ENCODE data around the gene PIK3C3.
"Not testable (repeated sequence)": the region's sequence is repeated elsewhere in the genome, so short reads cannot be mapped to it uniquely, and the experiment has no call there.

The PIK3C3 gene

DNA sequence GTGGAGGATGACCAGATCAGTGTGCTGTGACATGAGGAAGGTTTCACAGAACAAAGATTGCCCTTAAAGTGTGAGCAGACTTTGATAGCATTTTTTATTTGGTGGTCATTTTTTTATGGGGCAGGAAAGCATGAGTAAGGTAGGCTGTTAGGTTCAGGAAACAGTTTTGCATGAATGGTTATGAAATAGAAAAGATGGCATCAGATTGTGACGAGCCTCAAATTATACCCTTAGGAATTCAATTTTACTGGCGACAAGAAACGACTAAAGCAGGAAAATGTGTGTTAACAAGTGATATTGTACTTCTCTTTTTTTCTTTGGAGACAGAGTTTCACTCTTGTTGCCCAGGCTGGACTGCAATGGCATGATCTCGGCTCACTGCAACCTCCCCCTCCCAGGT is 44.7 kb downstream of the PIK3C3 start:
- Histone ChIP-seq H3K27me3 (ENCODE audit: insufficient read depth, low read depth) (no peaks in the 10 kb centered on the region), H3K9ac (no peak overlapping the region), H2AFZ (ENCODE audit: low read depth) (no peak overlapping the region), H3K4me1 (ENCODE audit: low read depth, poor library complexity, severe bottlenecking) (peaks cover 20% of the 10 kb centered on the region), H3K79me2 (ENCODE audit: insufficient read depth, low read depth) (no peaks in the 10 kb centered on the region), H3K4me2 (no peak overlapping the region), H3K4me3 (IDR thresholded peaks at IDR 0.05; ENCODE audit: insufficient read depth, low read depth, low read length) (no peak overlapping the region), H3K27ac (no peak overlapping the region), H3K36me3 (ENCODE audit: insufficient read depth) (no peaks in the 10 kb centered on the region), H4K20me1 (ENCODE audit: insufficient read depth) (no peaks in the 10 kb centered on the region)
- TF ChIP-seq, protein P1, sequence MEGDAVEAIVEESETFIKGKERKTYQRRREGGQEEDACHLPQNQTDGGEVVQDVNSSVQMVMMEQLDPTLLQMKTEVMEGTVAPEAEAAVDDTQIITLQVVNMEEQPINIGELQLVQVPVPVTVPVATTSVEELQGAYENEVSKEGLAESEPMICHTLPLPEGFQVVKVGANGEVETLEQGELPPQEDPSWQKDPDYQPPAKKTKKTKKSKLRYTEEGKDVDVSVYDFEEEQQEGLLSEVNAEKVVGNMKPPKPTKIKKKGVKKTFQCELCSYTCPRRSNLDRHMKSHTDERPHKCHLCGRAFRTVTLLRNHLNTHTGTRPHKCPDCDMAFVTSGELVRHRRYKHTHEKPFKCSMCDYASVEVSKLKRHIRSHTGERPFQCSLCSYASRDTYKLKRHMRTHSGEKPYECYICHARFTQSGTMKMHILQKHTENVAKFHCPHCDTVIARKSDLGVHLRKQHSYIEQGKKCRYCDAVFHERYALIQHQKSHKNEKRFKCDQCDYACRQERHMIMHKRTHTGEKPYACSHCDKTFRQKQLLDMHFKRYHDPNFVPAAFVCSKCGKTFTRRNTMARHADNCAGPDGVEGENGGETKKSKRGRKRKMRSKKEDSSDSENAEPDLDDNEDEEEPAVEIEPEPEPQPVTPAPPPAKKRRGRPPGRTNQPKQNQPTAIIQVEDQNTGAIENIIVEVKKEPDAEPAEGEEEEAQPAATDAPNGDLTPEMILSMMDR (conservative IDR thresholded peaks at IDR 0.05; ENCODE audit: low read depth, low read length): no peak

DNA sequence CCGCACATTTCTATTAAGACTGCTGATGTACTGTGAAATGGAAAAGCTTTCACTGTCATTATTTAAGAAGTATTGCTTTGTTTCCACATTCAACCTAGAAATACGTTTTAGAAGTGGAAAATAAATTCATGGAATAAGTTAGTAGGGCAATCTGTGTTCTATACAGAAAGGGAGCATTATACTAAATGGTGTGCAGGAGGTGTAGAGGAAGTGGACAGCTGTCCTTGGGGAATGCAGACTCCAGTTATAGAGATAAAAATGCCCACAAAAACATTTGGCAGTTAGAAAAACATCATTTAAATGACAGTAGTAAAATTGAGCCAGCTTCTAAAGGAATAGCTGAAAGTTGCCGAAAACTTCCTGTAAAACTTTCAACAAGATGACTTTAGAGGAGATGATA is 46.8 kb downstream of the PIK3C3 start:
- Histone ChIP-seq H4K20me1 (ENCODE audit: insufficient read depth) (no peaks in the 10 kb centered on the region), H3K4me1 (ENCODE audit: low read depth, poor library complexity, severe bottlenecking) (peaks cover 11% of the 10 kb centered on the region), H3K79me2 (ENCODE audit: insufficient read depth, low read depth) (no peaks in the 10 kb centered on the region), H3K27ac (no peak overlapping the region), H2AFZ (ENCODE audit: low read depth) (no peak overlapping the region), H3K27me3 (ENCODE audit: insufficient read depth, low read depth) (no peaks in the 10 kb centered on the region), H3K4me2 (no peak overlapping the region), H3K4me3 (IDR thresholded peaks at IDR 0.05; ENCODE audit: insufficient read depth, low read depth, low read length) (no peak overlapping the region), H3K9ac (no peak overlapping the region), H3K36me3 (ENCODE audit: insufficient read depth) (no peaks in the 10 kb centered on the region)
- TF ChIP-seq, protein P1 (conservative IDR thresholded peaks at IDR 0.05; ENCODE audit: low read depth, low read length): no peak

DNA sequence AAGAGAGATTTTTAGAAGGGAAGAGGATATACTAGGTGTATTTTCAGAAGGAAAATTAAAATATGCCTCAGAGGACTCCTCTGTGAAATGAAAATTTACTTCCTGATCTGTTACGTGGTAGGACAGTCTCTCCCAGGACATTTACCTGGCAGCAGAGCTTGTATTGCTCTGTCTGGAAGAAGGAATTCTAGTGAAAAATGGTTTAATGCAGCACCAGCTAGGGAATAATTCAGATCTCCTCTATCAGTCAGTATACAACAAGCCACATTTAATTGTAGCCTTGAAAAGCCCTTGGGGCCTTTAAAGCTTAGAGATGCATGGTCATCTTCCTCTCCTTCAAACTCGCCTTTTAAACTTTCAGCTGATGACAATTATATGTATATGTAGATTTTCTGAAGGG is 49.6 kb downstream of the PIK3C3 start:
- Histone ChIP-seq H3K4me2 (no peak overlapping the region), H3K4me3 (IDR thresholded peaks at IDR 0.05; ENCODE audit: insufficient read depth, low read depth, low read length) (no peak overlapping the region), H3K4me1 (ENCODE audit: low read depth, poor library complexity, severe bottlenecking) (peaks cover 14% of the 10 kb centered on the region), H3K27ac (no peak overlapping the region), H3K27me3 (ENCODE audit: insufficient read depth, low read depth) (no peaks in the 10 kb centered on the region), H4K20me1 (ENCODE audit: insufficient read depth) (no peaks in the 10 kb centered on the region), H2AFZ (ENCODE audit: low read depth) (no peak overlapping the region), H3K36me3 (ENCODE audit: insufficient read depth) (no peaks in the 10 kb centered on the region), H3K9ac (no peak overlapping the region), H3K79me2 (ENCODE audit: insufficient read depth, low read depth) (no peaks in the 10 kb centered on the region)
- TF ChIP-seq, protein P1 (conservative IDR thresholded peaks at IDR 0.05; ENCODE audit: low read depth, low read length): no peak

DNA sequence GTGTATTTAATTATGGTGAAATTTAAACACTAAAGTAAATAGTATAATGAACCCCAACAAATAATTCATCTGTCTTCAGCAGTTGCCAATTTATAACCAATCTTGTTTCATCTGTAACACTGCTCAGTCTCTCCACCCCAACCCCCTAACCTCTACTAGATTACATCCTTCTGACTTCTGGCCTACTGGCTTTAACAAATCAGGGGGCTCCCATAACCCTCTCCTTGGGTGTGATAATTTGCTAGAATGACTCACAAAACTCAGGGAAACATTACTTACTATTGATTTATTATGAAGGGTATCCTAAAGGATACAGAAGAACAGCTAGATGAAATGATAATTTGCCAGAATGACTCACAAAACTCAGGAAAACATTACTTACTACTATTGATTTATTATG is 50.7 kb downstream of the PIK3C3 start:
- Histone ChIP-seq H3K4me1 (ENCODE audit: low read depth, poor library complexity, severe bottlenecking) (peaks cover 25% of the 10 kb centered on the region), H3K79me2 (ENCODE audit: insufficient read depth, low read depth) (no peaks in the 10 kb centered on the region), H3K36me3 (ENCODE audit: insufficient read depth) (no peaks in the 10 kb centered on the region), H3K9ac (no peak overlapping the region), H3K27me3 (ENCODE audit: insufficient read depth, low read depth) (no peaks in the 10 kb centered on the region), H2AFZ (ENCODE audit: low read depth) (no peak overlapping the region), H3K4me2 (no peak overlapping the region), H3K27ac (no peak overlapping the region), H3K4me3 (IDR thresholded peaks at IDR 0.05; ENCODE audit: insufficient read depth, low read depth, low read length) (no peak overlapping the region), H4K20me1 (ENCODE audit: insufficient read depth) (no peaks in the 10 kb centered on the region)
- TF ChIP-seq, protein P1 (conservative IDR thresholded peaks at IDR 0.05; ENCODE audit: low read depth, low read length): no peak

DNA sequence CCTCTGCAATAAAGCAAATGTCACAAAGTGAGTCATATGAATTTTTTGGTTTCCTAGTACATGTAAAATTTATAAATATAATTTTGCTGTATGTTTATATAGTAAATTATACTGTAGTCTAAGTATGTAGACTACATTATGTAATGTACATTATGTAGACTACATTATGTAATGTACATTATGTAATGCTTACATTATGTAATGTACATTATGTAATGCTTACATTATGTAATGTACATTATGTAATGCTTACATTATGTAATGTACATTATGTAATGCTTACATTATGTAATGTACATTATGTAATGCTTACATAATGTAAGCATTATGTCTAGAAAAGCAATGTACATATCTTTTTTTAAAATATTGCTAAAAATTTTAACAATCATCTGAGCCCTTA is 54.4 kb downstream of the PIK3C3 start:
- H4K20me1 ChIP-seq (ENCODE audit: insufficient read depth); H3K27me3 ChIP-seq (ENCODE audit: insufficient read depth, low read depth); H3K4me2 ChIP-seq; H2AFZ ChIP-seq (ENCODE audit: low read depth); H3K9ac ChIP-seq; H3K4me3 ChIP-seq (IDR thresholded peaks at IDR 0.05; ENCODE audit: insufficient read depth, low read depth, low read length); H3K27ac ChIP-seq; H3K36me3 ChIP-seq (ENCODE audit: insufficient read depth); H3K79me2 ChIP-seq (ENCODE audit: insufficient read depth, low read depth): not testable (repeated sequence)
- H3K4me1 ChIP-seq (ENCODE audit: low read depth, poor library complexity, severe bottlenecking): peaks cover 45% of the 10 kb centered on the region
